GM19467 (cell line): Measurements from ENCODE around the gene NEK6.

ENCODE experiments used
- ATAC-seq: cut with Tn5 transposase; IDR thresholded peaks from one replicate; pipeline ENCODE4 v1.9.1; 2021; ENCODE audit warnings: mild to moderate bottlenecking, moderate library complexity; ENCODE audit not compliant: unreplicated experiment

NEK6 gene

GRCh38 chr9:124368692-124369091 lies 110.9 kb downstream of the NEK6 start:
- ATAC-seq: no peak

DNA sequence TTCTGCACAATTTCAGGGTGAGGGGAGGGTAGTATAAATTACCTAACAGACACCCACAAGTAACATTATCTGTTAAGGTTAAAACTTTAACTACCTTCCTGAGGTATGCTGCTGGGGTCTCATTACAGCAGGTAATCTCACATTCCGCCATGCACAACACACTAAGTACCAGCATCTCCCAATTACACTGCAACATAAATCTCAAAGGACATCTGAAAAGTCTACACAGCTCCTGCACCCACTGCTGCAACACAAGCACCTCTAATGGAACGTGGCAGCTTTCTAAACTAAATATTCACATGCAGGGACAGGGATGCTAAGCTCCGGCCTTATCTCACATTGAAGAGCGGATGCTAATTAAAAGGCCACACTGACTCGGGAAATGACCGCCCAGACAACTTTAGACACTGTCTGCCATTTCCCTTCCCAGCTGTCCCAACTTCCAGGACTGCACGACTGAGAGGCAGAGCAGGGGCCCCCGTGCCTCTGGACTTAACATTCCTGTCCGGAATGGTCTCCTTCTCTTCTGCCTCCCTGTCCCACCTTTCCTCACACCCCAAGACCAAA lies 111.6 kb downstream of the NEK6 start:
- ATAC-seq: no peak

DNA sequence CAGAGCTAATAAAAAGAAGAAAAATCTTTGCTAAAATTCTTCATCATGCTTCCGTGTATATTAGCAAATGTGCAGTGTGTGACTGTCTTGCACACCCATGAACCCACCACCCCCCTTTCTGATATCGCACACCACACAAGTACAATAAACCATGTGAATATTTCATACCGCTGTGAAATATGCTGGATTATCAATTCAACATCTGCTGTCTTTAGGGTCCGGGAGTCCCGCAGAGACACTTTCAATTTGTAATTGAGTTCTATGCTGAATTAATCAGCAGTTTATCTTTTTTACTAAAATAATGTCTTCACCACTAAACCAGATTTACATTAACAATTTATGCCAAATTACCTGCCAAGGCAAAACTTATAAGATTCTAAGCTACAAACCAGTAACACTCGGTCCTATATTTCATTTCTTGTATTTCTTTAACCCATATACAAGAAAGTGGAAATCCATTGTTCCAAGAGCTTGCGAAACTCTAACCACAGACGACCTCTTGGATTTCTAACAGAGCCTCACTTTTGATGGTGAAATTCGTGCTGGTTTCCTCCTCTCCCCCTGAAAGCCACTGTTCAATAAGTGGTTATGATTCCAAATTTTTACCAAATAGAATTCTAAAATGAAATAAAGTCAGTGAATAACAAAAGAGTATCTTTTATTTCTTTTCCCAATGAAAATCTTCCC lies 113.3 kb downstream of the NEK6 start:
- ATAC-seq: no peak

DNA sequence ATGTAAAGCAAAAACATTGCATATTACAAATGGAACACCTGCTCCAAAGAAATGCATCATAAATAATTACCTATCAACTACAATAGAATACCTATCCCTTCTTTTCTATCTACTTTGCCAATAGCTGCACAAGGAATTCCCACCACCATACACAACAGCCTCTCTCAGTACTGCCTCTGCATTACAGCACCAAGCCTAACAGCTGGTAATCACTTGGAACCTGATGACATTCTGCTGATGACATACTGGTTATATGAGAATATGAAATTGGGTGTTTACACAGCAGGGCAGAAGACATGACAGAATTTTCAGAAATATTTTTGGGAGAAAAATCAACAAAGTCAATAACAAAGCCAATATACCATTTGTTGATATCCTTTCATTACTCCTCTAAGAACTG lies 114.3 kb downstream of the NEK6 start:
- no peak for ATAC-seq

GRCh38 chr9:124373386-124373785 lies 115.6 kb downstream of the NEK6 start:
- ATAC-seq: no peak

DNA sequence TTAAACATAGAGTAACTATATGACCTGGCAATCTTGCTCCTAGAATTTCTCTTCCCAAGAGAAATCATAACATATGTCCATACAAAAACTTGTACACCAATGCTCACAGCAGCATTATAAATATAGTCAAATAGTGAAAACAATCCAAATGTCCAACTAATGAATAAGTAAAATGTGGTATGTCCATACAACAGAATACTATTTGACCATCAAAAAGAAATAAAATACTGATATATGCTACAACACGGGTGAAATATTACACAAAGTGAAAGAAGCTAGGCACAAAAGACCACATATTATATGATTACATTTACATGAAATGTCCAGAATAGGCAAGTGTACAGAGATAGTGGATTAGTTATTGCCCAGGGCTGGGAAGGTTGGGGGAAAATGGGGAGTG lies 116.1 kb downstream of the NEK6 start:
- no peak for ATAC-seq

DNA sequence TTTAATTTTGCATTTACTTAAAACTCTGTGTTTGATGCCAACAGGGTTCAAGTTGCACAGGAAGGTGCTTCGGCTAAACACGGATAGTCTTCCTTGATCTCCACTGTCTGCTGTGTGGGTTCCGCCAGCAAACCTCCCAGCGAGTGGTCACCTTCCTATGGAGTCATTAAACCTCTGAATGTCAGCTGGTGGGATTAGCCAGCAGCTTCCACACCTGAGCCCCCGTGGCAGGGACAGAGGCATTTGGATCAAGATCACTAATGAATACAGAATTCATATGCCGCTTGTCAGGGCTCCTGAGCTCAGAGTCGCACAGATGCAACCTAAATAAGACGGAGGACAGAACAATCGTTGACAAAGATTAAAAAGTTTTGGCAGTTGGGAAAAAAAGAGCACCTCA lies 118.0 kb downstream of the NEK6 start:
- no peak for ATAC-seq

- ATAC-seq: no peak
Measured at GRCh38 chr9:124376329-124376728, 118.6 kb downstream of the NEK6 start.

DNA sequence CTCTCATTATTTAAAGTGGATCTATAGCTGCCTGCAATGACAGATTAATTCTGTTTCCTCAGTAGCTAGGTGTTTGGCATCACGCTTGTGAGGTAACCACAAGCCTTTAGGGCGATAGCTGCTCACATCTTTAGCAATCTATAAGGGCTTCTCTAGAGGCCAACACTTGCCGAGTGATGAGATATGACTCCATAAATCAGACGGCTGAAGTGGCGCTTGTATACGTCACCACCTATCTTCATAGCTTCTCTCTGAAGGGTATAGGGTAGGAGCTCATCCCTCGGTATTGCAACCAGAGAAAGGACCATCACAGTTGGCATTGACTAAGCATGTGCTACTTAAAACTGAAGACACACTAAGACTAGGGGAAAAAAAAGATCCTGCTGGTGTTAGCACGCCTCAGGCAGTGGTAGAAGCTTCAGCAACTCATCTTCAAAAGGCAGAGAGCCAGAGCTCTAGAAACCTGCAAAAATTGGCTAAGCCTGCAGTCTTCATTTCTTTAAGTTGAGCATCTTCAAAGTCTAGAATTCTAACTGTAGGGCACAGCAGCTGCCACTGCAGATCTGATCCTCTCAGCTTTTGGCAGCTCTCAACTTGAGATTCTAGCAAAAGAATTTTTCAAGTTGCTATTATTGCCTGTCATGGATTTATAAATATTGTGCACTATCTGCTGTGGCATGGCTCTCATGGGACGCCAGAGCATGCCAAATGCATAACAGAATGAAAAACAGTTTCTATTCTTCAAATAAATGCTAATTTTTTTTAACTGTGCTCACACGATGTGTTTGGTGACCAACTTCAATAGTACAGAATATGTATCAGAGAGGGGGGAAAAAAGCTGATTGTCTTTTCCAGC lies 120.0 kb downstream of the NEK6 start:
- no peak for ATAC-seq

- ATAC-seq: no peak
Measured at GRCh38 chr9:124381170-124381945, 123.6 kb downstream of the NEK6 start.

DNA sequence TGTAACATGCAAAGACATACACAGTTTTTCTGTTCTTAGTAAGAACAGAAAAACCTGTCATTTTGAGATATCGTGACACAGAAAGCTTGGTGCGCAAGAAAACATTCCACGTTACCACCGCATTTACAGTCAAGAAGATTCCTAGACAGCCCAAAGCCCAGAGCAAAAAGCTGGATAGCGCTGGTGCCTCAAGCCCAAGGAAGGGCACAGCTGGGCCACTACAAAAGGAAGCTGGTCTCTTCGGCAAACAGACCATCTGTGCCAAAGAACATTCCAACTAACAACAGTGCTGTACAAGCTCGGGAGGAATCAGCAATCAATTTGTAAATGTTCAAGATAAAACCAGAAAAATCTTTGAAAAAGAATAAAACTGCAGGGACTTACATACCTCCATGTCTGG lies 126.5 kb downstream of the NEK6 start:
- no peak for ATAC-seq

GRCh38 chr9:124384846-124385245 lies 127.1 kb downstream of the NEK6 start:
- ATAC-seq: no peak

GRCh38 chr9:124385623-124386022 lies 127.9 kb downstream of the NEK6 start:
- ATAC-seq: no peak

DNA sequence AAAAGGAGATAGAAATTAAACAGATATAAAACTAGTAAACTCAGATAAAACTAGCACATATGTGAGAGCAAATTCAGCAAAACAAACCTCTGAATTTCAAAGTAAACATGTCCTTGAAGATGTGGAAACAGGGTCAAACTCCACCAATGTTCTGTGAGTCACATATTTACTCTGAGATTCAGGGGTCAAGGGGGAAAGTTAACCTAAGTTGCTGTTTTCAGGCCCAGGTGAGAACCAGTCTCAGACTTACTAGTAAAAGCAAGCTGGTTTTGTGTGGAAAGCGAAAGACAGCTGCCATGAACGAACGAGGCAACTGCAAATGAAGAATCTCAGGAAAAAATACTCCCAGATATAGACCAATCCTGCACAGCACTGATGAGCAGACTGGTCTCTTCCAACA lies 128.5 kb downstream of the NEK6 start:
- no peak for ATAC-seq

- no peak for ATAC-seq
Measured at GRCh38 chr9:124388275-124389048, 130.7 kb downstream of the NEK6 start.

- no peak for ATAC-seq
Measured at GRCh38 chr9:124389146-124389939, 131.6 kb downstream of the NEK6 start.

GRCh38 chr9:124390794-124391658 lies 133.3 kb downstream of the NEK6 start:
- ATAC-seq: no peak

DNA sequence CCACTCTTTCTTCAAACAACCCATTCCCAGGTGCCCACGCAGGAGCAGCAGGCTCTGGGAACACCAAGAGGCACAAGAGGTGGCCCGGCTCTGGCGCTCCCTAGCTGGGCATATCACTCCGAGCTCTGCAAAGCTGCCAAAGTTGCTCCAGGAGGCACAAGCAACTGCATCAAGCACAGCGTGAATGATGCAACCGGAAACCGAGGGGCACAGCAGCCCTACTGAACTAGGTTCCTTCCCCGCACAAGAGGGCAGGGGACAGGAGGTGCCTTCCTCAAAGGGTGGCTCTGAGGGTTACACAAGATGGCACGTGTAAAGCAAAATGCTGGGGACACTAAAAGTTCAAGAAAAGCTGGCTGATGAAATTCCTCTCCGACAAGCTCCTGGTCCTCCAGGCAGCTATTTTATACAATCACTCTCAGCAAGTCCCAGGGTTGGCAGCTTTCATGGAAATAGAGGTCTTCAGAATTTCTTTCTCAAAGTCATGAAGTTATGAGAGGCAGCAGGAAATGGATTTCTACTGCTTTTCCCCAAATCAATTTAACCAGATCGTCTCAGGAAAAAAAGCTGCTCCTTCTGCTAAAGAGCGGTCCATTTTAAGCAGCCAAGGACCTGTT lies 134.6 kb downstream of the NEK6 start:
- ATAC-seq: no peak
